ENCODE data around the gene GOLM1. TPM values are rescaled to one million over a fixed set of nuclear protein-coding genes. Genes with fewer than 3 reads are reported as not detected.

GOLM1 gene
- total RNA-seq, 1 experiment from 2014 or later: 71.6 TPM

GRCh38 chr9:86073839-86074238 lies 25.5 kb downstream of the GOLM1 start:
- no CpG with 5 or more reads among the region's 1 CpG for WGBS (ENCODE audit: extremely low coverage, insufficient read length, low lambda C conversion rate)
- Histone ChIP-seq H3K9ac (ENCODE audit: extremely low read depth, insufficient read length, low read length) (no peak overlapping the region), H3K4ac (ENCODE audit: low read depth, low read length) (no peak overlapping the region), H3K79me2 (ENCODE audit: insufficient read depth, low read length) (no peaks in the 10 kb centered on the region), H2BK120ac (ENCODE audit: low read depth, low read length, poor library complexity, severe bottlenecking) (no peak overlapping the region), H3K4me1 (ENCODE audit: insufficient read depth, low read length) (no peaks in the 10 kb centered on the region), H2AFZ (ENCODE audit: low read length) (no peak overlapping the region), H2BK15ac (ENCODE audit: low read depth, low read length) (no peak overlapping the region), H2BK20ac (ENCODE audit: low read depth, low read length, poor library complexity, severe bottlenecking) (no peak overlapping the region), H3K56ac (ENCODE audit: insufficient read length, low read depth, low read length) (no peak overlapping the region), H2AK5ac (ENCODE audit: insufficient read length, low read length) (no peak overlapping the region), H3K4me2 (ENCODE audit: insufficient read depth, insufficient read length, low read length) (no peak overlapping the region), H3K79me1 (ENCODE audit: insufficient read depth, low read depth, low read length, poor library complexity, severe bottlenecking) (no peaks in the 10 kb centered on the region), H3K14ac (ENCODE audit: insufficient read depth, low read length) (no peak overlapping the region), H2BK5ac (ENCODE audit: insufficient read length, low read length) (no peak overlapping the region), H3T11ph (ENCODE audit: low read length) (no peak overlapping the region), H3K18ac (ENCODE audit: insufficient read length, low read depth, low read length) (no peak overlapping the region), H3K23me2 (ENCODE audit: insufficient read length, low read depth, low read length, poor library complexity, severe bottlenecking) (no peaks in the 10 kb centered on the region), H4K20me1 (ENCODE audit: control insufficient read depth, insufficient read depth, insufficient read length) (no peaks in the 10 kb centered on the region), H4K8ac (replicated peaks; ENCODE audit: insufficient read length, low read depth, low read length) (no peak overlapping the region), H2BK12ac (ENCODE audit: insufficient read length, low read depth, low read length) (no peak overlapping the region), H3K27ac (ENCODE audit: insufficient read length, low read depth, low read length) (no peak overlapping the region), H4K91ac (ENCODE audit: insufficient read length, low read depth, low read length) (no peak overlapping the region), H4K5ac (ENCODE audit: insufficient read length, low read depth, low read length) (no peak overlapping the region), H3K27me3 (ENCODE audit: insufficient read depth, low read length) (no peaks in the 10 kb centered on the region), H3K9me3 (ENCODE audit: control insufficient read depth, low read depth, low read length) (no peaks in the 10 kb centered on the region), H3K23ac (ENCODE audit: insufficient read length, low read depth, low read length) (no peak overlapping the region)
- peak overlapping the region in 1 of 3 experiments; percentile 49; a peak in 1 of 7 replicates for H3K27ac Mint-ChIP-seq
- no peaks in the 10 kb centered on the region for H3K9me3 Mint-ChIP-seq
- no peak for TF ChIP-seq CTCF (conservative IDR thresholded peaks at IDR 0.05)
- H3K4me1 Mint-ChIP-seq: peaks cover 11 to 23% of the 10 kb centered on the region in 2 experiments
- H3K36me3 Mint-ChIP-seq (ENCODE audit: insufficient read depth in 1 of 3, low read depth in 3 of 3): peaks cover 22 to 38% (median 32%) of the 10 kb centered on the region in 3 experiments; a peak in 6 of 7 replicates
- DNase-seq: no peak
- H3K27me3 Mint-ChIP-seq (ENCODE audit: low read depth): no peaks in the 10 kb centered on the region
- H3K4me3 Mint-ChIP-seq: no peak overlapping the region; a peak in 1 of 5 replicates

All from H9 (cell line).